Ramos (cell line): Measurements from ENCODE around the gene GPR108.

Source experiments
- in situ Hi-C: fragments of 300-500 bp; cut with MboI; formaldehyde crosslinking; loops from one replicate; pipeline ENCODE4 v1.14.3; 2022; ENCODE audit warnings: low sequenced_read_pairs; ENCODE audit not compliant: unreplicated experiment

Gene GPR108

DNA sequence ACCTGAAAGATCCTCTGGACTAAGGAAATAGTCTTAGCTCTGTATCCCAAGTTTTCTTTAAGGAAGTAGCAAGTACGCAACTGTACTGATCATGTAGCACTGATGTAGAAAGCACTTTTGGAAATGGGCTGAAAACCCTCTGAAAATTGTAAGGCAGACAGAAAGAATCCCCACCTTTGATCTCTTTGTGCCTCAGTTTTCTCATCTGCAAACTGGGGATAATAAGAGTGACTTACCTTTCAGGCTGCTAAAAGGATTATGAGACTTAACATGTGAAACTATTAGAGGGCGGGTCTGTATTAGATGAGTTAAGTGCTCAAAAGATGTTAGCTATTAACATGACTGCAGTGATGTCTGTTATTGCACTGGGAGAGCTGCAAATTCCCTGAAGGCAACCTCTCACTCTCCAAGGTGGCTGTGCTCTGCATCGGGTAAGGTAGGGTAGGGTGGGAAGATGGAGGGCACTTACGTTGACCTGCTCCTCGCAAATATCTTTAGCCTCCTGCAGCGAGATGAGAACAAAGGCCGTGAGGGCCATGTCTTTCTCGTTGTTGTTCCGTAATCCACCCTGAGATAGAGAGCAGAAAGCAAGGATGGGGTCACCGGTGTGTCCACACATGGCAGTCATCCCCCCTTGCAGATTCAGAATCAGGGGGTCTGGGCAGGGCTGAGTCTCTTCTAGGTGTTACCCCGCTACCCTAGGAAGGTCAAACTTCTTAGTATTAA lies 47.1 kb downstream of the GPR108 start:
- in situ Hi-C loops, result no loop called here

- in situ Hi-C loops, result no loop called here
Measured at GRCh38 chr19:6687114-6687513, 50.3 kb downstream of the GPR108 start.

DNA sequence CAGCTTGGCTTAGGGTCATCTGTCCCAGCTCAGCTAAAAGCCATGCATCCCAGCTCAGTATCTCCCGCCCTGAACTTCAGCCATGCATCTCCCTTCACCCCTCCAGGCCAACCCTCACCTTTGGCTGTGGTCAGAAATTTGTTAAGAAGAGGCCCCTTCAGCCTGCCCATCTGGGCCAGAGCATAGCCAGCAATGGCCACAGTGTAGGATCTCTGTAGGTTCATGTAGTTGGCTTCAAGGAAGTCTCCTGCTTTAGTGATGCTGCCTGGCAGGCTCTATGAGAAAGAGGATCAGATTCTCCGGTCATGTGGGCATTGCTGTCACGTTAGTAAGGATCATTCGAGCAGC lies 50.8 kb downstream of the GPR108 start:
- in situ Hi-C loops, result no loop called here

DNA sequence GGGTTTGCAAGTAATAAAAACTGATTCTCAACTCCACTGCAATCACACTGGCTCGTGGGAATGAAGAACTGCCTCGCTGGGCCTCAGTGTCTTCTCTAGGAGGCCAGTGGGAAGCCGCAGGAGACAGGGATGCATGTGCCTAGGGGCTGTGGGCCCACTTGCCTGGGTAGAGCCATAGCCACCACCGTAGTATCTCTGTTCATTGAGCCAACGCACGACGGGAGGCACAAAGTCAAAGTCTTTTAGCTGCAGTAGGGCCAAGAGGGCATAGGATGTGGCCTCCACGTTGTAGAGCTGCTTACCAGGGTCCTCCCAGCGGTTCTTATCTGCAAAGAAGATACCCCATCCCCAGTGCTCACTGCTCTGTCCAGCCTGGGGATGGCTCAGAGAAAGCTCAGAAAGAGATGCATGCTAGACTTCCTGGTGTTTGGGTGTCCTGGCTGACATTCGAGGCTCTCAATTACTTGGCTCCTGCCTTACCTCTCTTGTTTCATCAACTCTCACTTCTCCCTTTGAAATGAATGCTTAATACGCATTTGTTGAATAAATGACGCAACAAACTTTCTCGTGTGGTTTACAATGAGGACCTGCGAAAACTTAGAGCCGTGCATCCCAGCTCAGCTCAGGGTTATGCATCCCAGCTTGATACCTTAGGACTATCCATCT lies 51.3 kb downstream of the GPR108 start:
- in situ Hi-C loops, result no loop called here

DNA sequence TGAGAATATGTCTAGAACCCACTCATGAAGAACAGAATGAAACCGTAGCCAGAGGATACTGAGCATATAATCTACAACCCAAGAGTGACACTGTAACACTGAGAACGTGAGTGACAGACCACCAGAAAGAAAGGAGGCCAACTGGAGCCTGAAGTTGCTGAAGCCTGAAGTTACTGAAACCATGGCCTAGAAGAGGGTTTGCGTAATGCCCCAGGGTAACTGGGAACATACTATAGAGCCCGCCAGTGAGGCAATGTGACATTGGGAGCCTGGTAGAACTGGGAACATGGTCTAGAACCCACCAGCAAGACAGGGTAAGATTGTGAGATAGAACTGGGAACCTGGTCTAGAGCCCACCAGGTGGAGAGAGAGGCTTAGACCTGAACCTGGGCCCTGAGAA lies 51.9 kb downstream of the GPR108 start:
- in situ Hi-C loops, result no loop called here

- in situ Hi-C loops, result no loop called here
Measured at GRCh38 chr19:6683971-6684370, 53.4 kb downstream of the GPR108 start.

DNA sequence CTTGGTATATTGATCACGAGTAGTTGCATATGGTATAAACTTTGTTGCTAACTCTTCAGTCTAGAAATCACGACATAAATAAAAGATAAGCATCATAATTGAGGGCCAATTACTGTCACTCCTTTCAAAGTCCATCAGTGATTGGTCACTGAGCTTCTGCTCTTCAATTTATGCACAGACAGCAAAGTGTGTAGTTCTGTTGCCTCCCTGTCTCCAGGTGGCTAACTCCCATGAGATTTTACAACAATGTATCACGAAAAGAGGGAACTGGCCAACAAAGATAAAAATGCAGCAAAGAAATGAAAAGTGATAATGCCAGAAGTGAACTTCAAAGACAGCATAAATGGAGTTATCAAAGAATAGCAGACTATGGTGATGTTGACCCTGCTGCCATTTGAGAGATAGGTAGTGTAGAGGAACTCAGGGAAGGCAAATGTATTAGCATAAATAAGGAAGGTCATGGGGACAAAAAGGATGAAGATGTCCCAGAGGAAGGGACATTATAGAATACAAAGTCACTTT lies 54.7 kb downstream of the GPR108 start:
- in situ Hi-C loops, result no loop called here

DNA sequence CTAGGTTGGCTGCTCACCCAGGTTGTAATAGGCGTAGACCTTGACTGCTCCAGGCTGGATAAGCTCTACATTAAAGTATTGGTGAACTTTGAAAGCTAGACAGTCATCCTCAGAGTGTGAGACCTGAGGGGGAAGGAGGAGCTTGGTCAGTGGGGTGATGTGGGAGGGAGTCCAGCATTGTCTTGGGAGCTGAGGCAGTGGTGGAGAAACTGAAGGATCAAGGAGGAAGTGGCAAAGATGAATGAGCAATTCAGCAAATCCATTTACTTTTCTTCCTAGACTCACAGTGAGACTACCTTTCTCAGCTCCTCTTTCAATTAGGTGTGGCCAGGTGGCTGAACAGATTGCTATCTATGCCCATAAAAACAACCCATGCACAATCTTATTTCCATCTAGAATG lies 57.2 kb downstream of the GPR108 start:
- in situ Hi-C loops, result no loop called here
